Fibroblast of skin of left biceps (primary cell): ENCODE data around the gene SLC38A4.
"Not testable (repeated sequence)": the region's sequence is repeated elsewhere in the genome, so short reads cannot be mapped to it uniquely, and the experiment has no call there.

Experiments
- DNase-seq, 2 experiments: peaks; one replicate each; pipeline ENCODE4 v3.0.0-alpha.2; 2013; ENCODE audit warnings: low read depth in 2 of 2

Gene SLC38A4

GRCh38 chr12:46777587-46777986 is 48.2 kb downstream of the SLC38A4 start:
- no peak for DNase-seq

- DNase-seq: no peak
Observed at GRCh38 chr12:46775796-46776195, 50.0 kb downstream of the SLC38A4 start.

- no peak for DNase-seq
Observed at GRCh38 chr12:46774322-46774633, 51.5 kb downstream of the SLC38A4 start.

- DNase-seq: no peak
Observed at GRCh38 chr12:46773586-46774321, 52.0 kb downstream of the SLC38A4 start.

GRCh38 chr12:46771268-46771827 is 54.4 kb downstream of the SLC38A4 start:
- DNase-seq: no peak

- DNase-seq: no peak
Observed at GRCh38 chr12:46770501-46771183, 55.2 kb downstream of the SLC38A4 start.

GRCh38 chr12:46764005-46764404 is 61.8 kb downstream of the SLC38A4 start:
- DNase-seq: no peak

- DNase-seq: no peak
Observed at GRCh38 chr12:46763230-46763629, 62.6 kb downstream of the SLC38A4 start.

GRCh38 chr12:46754550-46754949 is 71.2 kb downstream of the SLC38A4 start:
- no peak for DNase-seq

GRCh38 chr12:46752396-46752795 is 73.4 kb downstream of the SLC38A4 start:
- DNase-seq: no peak

- no peak for DNase-seq
Observed at GRCh38 chr12:46751173-46751572, 74.6 kb downstream of the SLC38A4 start.

- DNase-seq: no peak
Observed at GRCh38 chr12:46749322-46749721, 76.5 kb downstream of the SLC38A4 start.

- DNase-seq: peak; percentile 36 to 40
Observed at GRCh38 chr12:46744283-46744682, 81.5 kb downstream of the SLC38A4 start.

- peak; percentile 67 to 72 for DNase-seq
Observed at GRCh38 chr12:46743456-46743855, 82.3 kb downstream of the SLC38A4 start.

- DNase-seq: not testable (repeated sequence)
Observed at GRCh38 chr12:46742271-46742670, 83.5 kb downstream of the SLC38A4 start.

GRCh38 chr12:46725332-46725731 is 100.5 kb downstream of the SLC38A4 start:
- DNase-seq: no peak

- DNase-seq: no peak
Observed at GRCh38 chr12:46723629-46724419, 102.0 kb downstream of the SLC38A4 start.

- DNase-seq: peak; percentile 48 to 54
Observed at GRCh38 chr12:46722394-46723185, 103.2 kb downstream of the SLC38A4 start.

GRCh38 chr12:46718495-46718894 is 107.3 kb downstream of the SLC38A4 start:
- DNase-seq: no peak

GRCh38 chr12:46717868-46718267 is 107.9 kb downstream of the SLC38A4 start:
- DNase-seq: no peak

GRCh38 chr12:46717159-46717558 is 108.6 kb downstream of the SLC38A4 start:
- no peak for DNase-seq
